ENCODE data around the gene MNS1. TPM values are rescaled to one million over a fixed set of nuclear protein-coding genes. Genes with fewer than 3 reads are reported as not detected.

Gene MNS1
- total RNA-seq, 1 experiment from 2014 or later = 3.4 TPM

Other genes with a start within 250 kb of the MNS1 start
- gene RFX7, start 221.3 kb downstream of the MNS1 start, total RNA-seq (2014; rRNA removed; shearing (Covaris generic)) = 5.0 and 8.3 TPM in 2 replicates
- gene TEX9, start 99.7 kb downstream of the MNS1 start, total RNA-seq (2014; rRNA removed; shearing (Covaris generic)) = 3.0 and 4.3 TPM in 2 replicates